T-helper 17 cell (primary cell): ENCODE results near the gene AP5Z1. TPM values are rescaled to one million over a fixed set of nuclear protein-coding genes. Genes with fewer than 3 reads are reported as not detected.

Experiments used
- ATAC-seq: fragments of 150-1000 bp; cut with Tn5 transposase; 2 replicates; pipeline ENCODE4 v1.10.0; 2021; ENCODE audit warnings: mild to moderate bottlenecking, moderate library complexity
- DNase-seq, 3 donors: peaks; one replicate each; pipeline versions ENCODE4 v3.0.0 to v3.0.0-alpha.2; 2020 to 2021
- H3K9me3 ChIP-seq: one replicate; pipeline ENCODE4 v1.7.0; 2013; ENCODE audit warnings: low read length, mild to moderate bottlenecking; ENCODE audit not compliant: control insufficient read depth, poor library complexity, severe bottlenecking
- H3K27ac Mint-ChIP-seq: one replicate; pipeline ENCODE4 v1.8.0; 2022; ENCODE audit warnings: mild to moderate bottlenecking, moderate library complexity, mixed read lengths
- H3K27me3 Mint-ChIP-seq: one replicate; pipeline ENCODE4 v1.8.0; 2022; ENCODE audit warnings: mixed read lengths
- H3K36me3 Mint-ChIP-seq: one replicate; pipeline ENCODE4 v1.8.0; 2022; ENCODE audit warnings: low read depth, mixed read lengths
- H3K4me1 Mint-ChIP-seq: one replicate; pipeline ENCODE4 v1.8.0; 2022; ENCODE audit warnings: mild to moderate bottlenecking, mixed read lengths
- H3K4me3 Mint-ChIP-seq: one replicate; pipeline ENCODE4 v1.8.0; 2022; ENCODE audit warnings: mild to moderate bottlenecking, moderate library complexity, mixed read lengths
- total RNA-seq, 4 donors: library from RNA in 2 of 4; stranded (reverse) in 2 of 4; gene quantifications; one replicate each; pipeline ENCODE4 v1.2.3 and lab custom pipeline; 2022 to 2026

Gene AP5Z1
- total RNA-seq, 2 donors from 2014 or later: 87.6 to 112 TPM

- no peaks in the 10 kb centered on the region for H3K36me3 Mint-ChIP-seq
- no peaks in the 10 kb centered on the region for H3K9me3 ChIP-seq
- no peak overlapping the region for H3K4me3 Mint-ChIP-seq
- DNase-seq: no peak
- H3K27me3 Mint-ChIP-seq: no peaks in the 10 kb centered on the region
- no peak overlapping the region for H3K27ac Mint-ChIP-seq
- ATAC-seq: no peak
- peaks cover 2% of the 10 kb centered on the region for H3K4me1 Mint-ChIP-seq
Observed at GRCh38 chr7:4764402-4765007, 10.9 kb upstream of the AP5Z1 start.

GRCh38 chr7:4765776-4766490 lies 9.5 kb upstream of the AP5Z1 start:
- H3K27me3 Mint-ChIP-seq: no peaks in the 10 kb centered on the region
- no peaks in the 10 kb centered on the region for H3K36me3 Mint-ChIP-seq
- peaks cover 2% of the 10 kb centered on the region for H3K4me1 Mint-ChIP-seq
- peak overlapping the region; percentile 51 for H3K27ac Mint-ChIP-seq
- ATAC-seq: no peak
- H3K4me3 Mint-ChIP-seq: no peak overlapping the region
- no peaks in the 10 kb centered on the region for H3K9me3 ChIP-seq
- DNase-seq: no peak

- Mint-ChIP-seq H3K36me3 (no peaks in the 10 kb centered on the region), H3K4me1 (peaks cover 2% of the 10 kb centered on the region), H3K4me3 (no peak overlapping the region), H3K27ac (no peak overlapping the region), H3K27me3 (no peaks in the 10 kb centered on the region)
- ATAC-seq (no peak), DNase-seq (no peak)
- H3K9me3 ChIP-seq: no peaks in the 10 kb centered on the region
Observed at GRCh38 chr7:4766666-4767519, 8.5 kb upstream of the AP5Z1 start.

- H3K36me3 Mint-ChIP-seq: no peaks in the 10 kb centered on the region
- no peak overlapping the region for H3K4me3 Mint-ChIP-seq
Observed at GRCh38 chr7:4768597-4769569, 6.5 kb upstream of the AP5Z1 start.

GRCh38 chr7:4769761-4770160 lies 5.7 kb upstream of the AP5Z1 start:
- Mint-ChIP-seq H3K4me3 (no peak overlapping the region), H3K4me1 (peaks cover 14% of the 10 kb centered on the region), H3K36me3 (no peaks in the 10 kb centered on the region), H3K27ac (peak overlapping the region; percentile 63), H3K27me3 (no peaks in the 10 kb centered on the region)
- no peak for DNase-seq
- no peaks in the 10 kb centered on the region for H3K9me3 ChIP-seq
- ATAC-seq: no peak

More at GRCh38 chr7:4768597-4769569, 6.5 kb upstream of the AP5Z1 start:
- no peaks in the 10 kb centered on the region for H3K9me3 ChIP-seq
- Mint-ChIP-seq H3K27ac (peak overlapping the region; percentile 63), H3K4me1 (peaks cover 5% of the 10 kb centered on the region), H3K27me3 (no peaks in the 10 kb centered on the region)
- ATAC-seq: no peak
- DNase-seq: no peak

GRCh38 chr7:4770886-4771285 lies 4.5 kb upstream of the AP5Z1 start:
- no peak for ATAC-seq
- no peaks in the 10 kb centered on the region for H3K9me3 ChIP-seq
- H3K27ac Mint-ChIP-seq: no peak overlapping the region
- no peaks in the 10 kb centered on the region for H3K36me3 Mint-ChIP-seq
- peaks cover 20% of the 10 kb centered on the region for H3K4me1 Mint-ChIP-seq
- no peaks in the 10 kb centered on the region for H3K27me3 Mint-ChIP-seq
- DNase-seq: no peak
- H3K4me3 Mint-ChIP-seq: no peak overlapping the region

GRCh38 chr7:4771737-4772136 lies 3.7 kb upstream of the AP5Z1 start:
- no peaks in the 10 kb centered on the region for H3K9me3 ChIP-seq
- no peak for ATAC-seq
- H3K4me3 Mint-ChIP-seq: no peak overlapping the region
- no peaks in the 10 kb centered on the region for H3K36me3 Mint-ChIP-seq
- DNase-seq: no peak
- H3K27ac Mint-ChIP-seq: no peak overlapping the region
- peaks cover 24% of the 10 kb centered on the region for H3K4me1 Mint-ChIP-seq
- H3K27me3 Mint-ChIP-seq: no peaks in the 10 kb centered on the region

GRCh38 chr7:4772306-4772705 lies 3.1 kb upstream of the AP5Z1 start:
- ATAC-seq (no peak), DNase-seq (no peak)
- H3K4me3 Mint-ChIP-seq: no peak overlapping the region
- no peaks in the 10 kb centered on the region for H3K9me3 ChIP-seq
- peaks cover 28% of the 10 kb centered on the region for H3K4me1 Mint-ChIP-seq
- H3K27ac Mint-ChIP-seq: no peak overlapping the region
- no peaks in the 10 kb centered on the region for H3K27me3 Mint-ChIP-seq
- no peaks in the 10 kb centered on the region for H3K36me3 Mint-ChIP-seq

GRCh38 chr7:4774007-4774406 lies 1.4 kb upstream of the AP5Z1 start:
- Mint-ChIP-seq H3K4me1 (peaks cover 37% of the 10 kb centered on the region), H3K27me3 (no peaks in the 10 kb centered on the region), H3K4me3 (peak overlapping the region; percentile 97), H3K36me3 (no peaks in the 10 kb centered on the region), H3K27ac (peak overlapping the region; percentile 98)
- DNase-seq (no peak), ATAC-seq (no peak)
- no peaks in the 10 kb centered on the region for H3K9me3 ChIP-seq

- Mint-ChIP-seq H3K4me1 (peaks cover 37% of the 10 kb centered on the region), H3K4me3 (peak overlapping the region; percentile 97), H3K36me3 (no peaks in the 10 kb centered on the region), H3K27me3 (no peaks in the 10 kb centered on the region), H3K27ac (peak overlapping the region; percentile 98)
- H3K9me3 ChIP-seq: no peaks in the 10 kb centered on the region
- DNase-seq (no peak), ATAC-seq (peak; percentile 38)
Observed at GRCh38 chr7:4774658-4775249, 669 bp upstream of the AP5Z1 start.

GRCh38 chr7:4775848-4776623 lies 613 bp downstream of the AP5Z1 start:
- peaks cover 37% of the 10 kb centered on the region for H3K4me1 Mint-ChIP-seq
- DNase-seq (peak in 2 of 3 donors; percentile 30 to 35), ATAC-seq (peak; percentile 35)
- no peaks in the 10 kb centered on the region for H3K27me3 Mint-ChIP-seq
- no peaks in the 10 kb centered on the region for H3K36me3 Mint-ChIP-seq
- peak overlapping the region; percentile 98 for H3K27ac Mint-ChIP-seq
- peak overlapping the region; percentile 97 for H3K4me3 Mint-ChIP-seq
- H3K9me3 ChIP-seq: no peaks in the 10 kb centered on the region

GRCh38 chr7:4779118-4779517 lies 3.7 kb downstream of the AP5Z1 start:
- H3K9me3 ChIP-seq: no peaks in the 10 kb centered on the region
- Mint-ChIP-seq H3K36me3 (no peaks in the 10 kb centered on the region), H3K27ac (no peak overlapping the region), H3K4me1 (peaks cover 31% of the 10 kb centered on the region), H3K4me3 (no peak overlapping the region), H3K27me3 (no peaks in the 10 kb centered on the region)
- ATAC-seq: no peak
- no peak for DNase-seq
